ENCODE data around the gene TBRG4. TPM values are rescaled to one million over a fixed set of nuclear protein-coding genes. Genes with fewer than 3 reads are reported as not detected.

Gene TBRG4
- polyA plus RNA-seq, 4 donors: 31.7 to 63.4 (median 49.3) TPM

DNA sequence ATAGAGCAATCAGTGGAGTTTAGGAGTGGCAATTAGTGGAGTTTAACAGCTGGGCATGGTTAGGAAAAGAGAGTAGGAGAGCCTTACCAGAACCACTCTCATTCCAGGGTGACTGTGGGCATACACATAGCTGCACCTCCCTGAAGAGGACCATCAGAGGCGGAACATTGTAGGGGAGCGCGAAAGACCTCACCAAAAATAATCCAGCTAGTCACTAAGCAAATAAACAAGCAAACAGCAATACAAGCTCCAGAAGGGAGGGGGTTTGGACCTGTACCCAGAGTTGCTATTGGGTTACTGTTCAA, 18.6 kb downstream of the TBRG4 start:
- no peak for DNase-seq (ENCODE audit: low read depth in 4 of 4, low spot score in 3 of 4)

DNA sequence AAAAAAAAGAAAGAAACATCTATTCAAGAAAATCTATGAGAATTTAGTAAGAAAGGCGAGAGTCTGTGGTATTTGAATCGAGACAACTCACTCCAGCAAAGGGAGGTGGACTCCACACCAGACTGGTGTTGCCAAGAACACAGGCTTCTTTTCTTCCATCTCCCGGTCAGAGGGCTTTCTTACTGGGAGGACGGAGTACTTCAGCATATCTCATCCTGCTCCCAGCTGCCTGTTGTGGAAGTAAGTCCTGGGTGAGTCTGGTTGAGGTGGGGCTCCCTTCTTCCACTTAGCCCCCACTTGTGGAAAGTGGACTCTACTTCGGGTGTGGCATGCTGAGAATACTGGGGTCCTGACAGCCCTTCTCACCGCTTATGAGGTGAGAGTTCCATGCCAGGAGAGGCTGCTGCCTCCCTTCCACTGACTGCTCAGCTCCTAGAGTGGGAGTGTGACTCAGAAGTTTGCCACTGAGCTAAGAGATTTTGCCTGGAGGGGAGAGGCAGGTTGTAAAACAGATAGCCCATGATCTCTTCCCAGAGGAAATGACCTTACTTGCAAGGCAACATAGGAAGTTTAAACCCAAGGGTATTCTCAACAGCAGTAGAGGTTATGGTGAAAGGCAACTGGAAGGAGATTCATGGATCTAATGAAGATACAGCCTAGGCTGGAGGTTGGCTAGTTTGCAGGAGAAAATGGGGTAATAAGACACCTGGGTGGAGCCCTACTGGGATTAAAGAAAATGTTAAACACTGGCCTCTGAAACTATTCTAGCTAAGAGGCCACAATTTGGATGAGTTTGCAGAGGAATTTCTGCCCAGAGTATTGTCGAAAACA, 19.2 kb downstream of the TBRG4 start:
- no peak for DNase-seq (ENCODE audit: low read depth in 4 of 4, low spot score in 3 of 4)

DNA sequence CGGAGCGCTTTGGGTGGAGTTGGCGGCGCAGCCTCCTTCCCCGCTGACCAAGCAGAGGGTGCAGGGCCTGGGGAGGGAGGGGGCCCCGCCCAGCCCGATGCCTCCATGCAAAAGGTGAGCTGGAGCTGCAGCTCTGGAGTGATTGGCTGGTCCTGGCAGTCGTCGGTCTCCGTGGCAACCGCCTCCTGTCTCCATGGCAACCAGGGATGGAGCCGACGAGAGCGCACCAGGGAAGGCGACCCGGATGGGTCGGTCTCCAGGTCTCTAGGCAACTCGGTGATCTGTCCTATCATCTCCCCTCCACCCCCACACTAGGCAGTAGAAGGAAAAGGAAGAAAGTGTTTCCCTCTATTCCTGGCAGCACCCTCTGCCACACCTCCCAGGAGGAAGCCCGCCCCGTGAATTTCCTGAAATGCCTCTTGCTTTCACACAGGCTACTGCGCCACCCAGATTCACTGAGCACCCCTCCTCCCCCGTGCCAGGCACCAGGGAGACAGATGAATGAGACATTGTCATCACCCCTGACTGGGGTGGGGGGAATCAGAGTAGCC, 22.1 kb downstream of the TBRG4 start:
- peak in 2 of 4 donors; percentile 33 to 45 for DNase-seq (ENCODE audit: low read depth in 4 of 4, low spot score in 3 of 4)

DNA sequence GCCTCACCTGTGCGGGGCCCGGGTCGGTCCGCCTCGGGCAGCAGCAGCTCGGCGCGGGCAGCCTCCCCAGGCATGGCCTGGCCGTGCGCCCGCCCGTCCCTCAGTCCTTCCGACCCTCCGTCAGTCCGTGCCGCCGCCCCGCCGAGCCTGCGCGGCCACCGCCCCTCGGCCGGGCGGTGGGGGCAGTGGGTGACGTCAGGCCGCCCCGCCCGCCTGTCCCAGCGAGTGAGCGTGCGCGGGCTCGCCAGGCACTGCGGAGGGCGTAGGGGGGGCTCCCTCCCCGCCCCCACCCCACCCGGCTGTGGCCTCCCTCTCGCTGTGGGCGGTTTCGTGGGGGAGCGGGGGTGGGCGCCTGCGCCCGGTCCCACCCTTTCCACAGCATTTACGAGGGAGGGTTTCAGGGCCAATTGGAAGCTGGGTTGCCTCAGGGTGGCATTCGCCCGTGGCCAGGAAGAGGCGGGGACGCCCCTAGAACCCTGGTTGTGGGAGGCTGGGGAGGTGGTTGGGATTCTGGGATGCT, 22.6 kb downstream of the TBRG4 start, which contains the start of gene NACAD:
Gene NACAD, minus strand, starts transcription at position 149 of the 520 bp plus-strand sequence. Its CDS starts 75 bp downstream, at position 74.
- peak in 3 of 4 donors; percentile 14 to 21 (median 18) for DNase-seq (ENCODE audit: low read depth in 4 of 4, low spot score in 3 of 4)

DNA sequence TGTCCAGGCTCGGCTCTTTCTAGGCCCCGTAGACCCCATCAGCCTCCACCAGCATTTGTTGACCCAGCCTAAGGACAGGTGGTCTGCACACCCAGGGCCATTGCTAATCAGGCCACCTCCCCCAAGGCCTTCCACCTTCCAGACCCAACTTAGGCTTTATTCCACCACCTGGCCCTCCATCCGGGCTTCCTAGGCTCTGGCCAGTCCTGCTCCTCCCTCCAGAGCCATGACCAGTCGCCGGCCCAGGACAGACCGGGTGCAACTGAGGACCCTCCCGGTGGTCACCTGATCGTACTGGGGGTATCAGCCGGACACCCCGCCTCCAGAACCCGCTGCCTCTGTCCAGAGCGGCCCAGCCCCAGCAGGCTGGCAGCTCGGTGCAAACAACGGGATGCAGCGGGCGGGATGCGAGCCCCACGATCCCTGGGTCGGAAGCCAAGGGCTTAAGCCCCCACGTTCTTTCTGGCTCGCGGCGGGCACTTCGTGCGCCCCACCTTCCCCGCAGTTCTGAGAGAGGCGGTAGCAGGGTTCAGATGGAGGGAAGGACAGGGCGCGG, 23.3 kb downstream of the TBRG4 start:
- no peak for DNase-seq (ENCODE audit: low read depth in 4 of 4, low spot score in 3 of 4)

DNA sequence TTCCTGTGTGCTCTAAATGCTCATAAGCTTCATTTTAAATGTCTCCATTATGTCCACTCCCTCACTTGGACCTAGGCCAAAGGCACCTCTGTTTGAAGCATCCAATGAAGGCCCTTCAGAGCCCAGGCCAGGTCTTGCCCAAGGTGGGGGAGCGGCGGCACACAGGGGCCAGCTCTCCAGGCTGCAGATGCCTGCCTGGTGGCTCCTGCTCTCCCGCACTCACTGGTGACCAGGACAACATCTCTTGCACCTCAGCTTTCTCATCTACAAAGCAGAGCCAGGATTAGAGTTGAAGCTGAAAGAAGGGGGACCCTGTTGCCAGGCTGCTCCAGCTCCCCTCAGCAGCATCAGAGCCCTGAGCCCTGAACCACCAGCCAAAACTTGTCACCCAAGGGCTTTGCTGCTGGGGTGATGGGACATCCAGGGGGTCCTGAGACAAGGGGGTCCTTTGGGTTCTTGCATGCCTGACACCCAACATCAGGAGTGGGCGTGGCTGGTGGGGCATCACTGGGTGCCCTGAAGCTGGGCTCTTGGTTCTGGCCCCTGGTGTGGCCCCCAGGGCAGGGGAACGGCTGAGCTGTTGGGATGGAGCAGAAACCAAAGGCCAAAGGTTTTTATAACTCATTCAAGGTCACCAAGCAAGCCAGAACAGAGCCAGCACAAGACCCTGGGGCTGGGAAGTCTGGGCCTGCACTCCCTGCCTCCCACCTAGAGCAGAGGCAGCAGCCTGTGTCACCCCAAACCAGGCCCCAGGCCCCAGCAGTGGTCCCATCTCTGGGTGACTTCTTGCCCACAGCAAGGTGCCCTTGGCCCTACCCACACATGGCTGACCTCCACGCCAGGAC, 24.0 kb downstream of the TBRG4 start:
- no peak for DNase-seq (ENCODE audit: low read depth in 4 of 4, low spot score in 3 of 4)

DNA sequence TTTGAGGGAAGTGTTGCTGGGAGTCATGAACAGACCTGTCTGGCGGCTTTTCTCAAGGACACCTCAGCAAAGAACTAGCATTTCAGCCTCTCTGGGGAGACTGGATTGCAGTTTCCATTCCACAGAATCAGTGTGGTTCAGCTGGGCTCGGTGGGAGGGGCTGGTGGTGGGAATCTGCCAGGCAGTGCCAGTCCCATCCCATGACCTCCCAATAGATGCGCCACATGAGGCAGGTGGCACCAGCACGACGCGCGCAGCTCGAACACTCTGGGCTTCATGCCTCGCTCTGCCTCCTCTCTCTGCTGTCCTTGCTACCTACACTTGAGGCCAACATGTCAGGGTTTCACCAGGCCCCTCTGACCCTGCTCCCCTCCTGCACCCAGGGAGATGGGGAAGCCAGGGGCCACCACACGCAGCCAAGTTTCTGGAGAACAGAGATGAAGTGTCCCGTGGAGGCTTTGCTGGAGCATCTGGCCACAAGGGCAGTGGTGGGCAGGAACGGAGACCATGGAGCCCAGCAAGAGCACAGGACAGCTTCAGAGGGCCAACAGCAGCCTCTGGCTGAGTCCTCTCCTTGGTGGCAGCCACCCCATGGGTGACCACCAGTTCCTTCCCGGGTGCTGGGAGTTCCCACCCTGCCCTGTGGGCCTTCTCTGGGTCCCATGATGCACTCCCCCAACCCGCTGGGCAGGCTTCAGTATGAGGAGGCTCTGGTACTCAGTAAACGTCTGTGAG, 25.0 kb downstream of the TBRG4 start:
- no peak for DNase-seq (ENCODE audit: low read depth in 4 of 4, low spot score in 3 of 4)

DNA sequence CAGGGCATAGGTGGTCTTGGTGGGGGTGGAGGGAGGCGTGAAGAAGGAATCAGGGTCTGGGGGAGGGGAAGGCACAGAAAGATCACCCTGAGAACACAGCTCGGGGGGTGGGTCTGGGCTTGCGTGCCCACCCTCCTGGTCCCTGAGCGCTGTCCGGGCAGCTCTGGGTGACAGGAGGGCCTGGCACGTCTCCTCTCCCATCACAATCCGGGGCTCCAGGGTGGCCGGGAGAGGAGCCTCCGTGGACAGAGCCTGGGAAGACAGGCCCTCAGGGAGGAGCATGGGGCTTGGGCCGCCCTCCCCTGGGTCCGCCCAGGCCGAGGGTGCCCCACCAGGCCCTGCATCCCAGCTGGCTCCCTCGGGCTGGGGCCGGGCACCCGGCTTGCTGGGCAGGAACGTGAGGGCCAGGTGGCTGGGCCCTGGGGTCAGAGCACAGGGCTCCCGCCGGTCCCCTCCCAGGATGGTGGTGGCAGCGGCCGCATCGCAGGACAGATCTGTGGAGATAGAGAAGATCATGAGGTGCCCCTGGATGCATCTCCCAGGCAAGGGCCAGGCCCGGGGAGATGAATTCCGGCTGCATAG, 25.8 kb downstream of the TBRG4 start:
- no peak for DNase-seq (ENCODE audit: low read depth in 4 of 4, low spot score in 3 of 4)

DNA sequence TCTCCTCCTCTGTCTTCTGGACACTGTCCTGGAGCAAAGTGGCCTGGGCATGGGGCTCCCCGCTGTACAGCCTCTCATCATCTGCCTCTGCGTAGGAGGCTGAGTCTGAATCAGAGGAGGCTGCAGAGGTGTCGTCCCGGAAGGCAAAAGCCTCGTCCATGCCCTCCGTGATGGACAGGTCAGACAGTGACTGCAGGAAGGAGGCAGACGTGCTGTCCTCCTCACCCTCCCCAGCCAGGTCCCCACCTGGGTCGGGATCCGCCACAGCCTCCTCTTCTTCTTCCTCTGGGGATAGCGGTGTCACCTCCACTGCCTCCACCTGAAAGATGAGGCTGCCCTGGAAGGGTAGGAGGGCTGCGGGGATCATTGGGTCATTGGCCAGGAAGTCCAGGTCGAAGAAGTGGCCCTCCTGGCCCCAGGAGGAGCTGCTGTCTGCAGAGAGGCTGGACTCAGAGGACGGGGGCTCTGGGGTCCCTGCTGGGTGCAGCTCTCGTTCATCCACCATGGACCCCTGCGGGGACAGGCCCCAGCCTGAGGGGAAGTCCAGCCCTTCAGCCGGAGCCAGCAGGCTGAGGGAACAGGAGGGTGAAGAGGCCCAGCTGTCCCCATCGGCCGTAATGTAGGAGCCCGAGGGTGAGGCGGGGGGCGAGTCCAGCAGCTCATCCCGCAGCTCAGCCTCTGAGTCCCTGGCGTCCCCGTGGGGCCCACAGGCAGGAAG, 26.4 kb downstream of the TBRG4 start:
- peak in 1 of 4 donors; percentile 11 for DNase-seq (ENCODE audit: low read depth in 4 of 4, low spot score in 3 of 4)

DNA sequence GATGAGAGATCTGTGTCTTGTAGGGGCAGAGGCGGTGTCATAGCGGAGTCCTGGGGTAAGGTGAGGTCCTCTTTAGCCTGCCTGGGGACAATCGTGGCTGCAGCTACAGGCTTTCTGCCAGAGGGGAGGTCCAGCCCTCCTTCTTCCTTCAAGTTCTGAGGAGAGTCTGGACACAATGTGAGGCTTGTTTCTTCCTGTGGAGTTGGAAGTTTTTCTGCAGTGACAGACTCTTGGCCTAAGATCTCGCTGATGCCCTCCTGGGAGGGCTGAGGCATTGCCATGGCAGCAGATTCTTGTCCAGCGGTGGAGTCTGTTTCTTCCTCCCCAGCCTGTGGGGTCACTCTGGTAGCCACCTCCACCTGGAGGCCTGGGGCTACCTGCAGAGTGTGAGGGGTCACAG, 27.2 kb downstream of the TBRG4 start:
- DNase-seq (ENCODE audit: low read depth in 4 of 4, low spot score in 3 of 4): no peak

DNA sequence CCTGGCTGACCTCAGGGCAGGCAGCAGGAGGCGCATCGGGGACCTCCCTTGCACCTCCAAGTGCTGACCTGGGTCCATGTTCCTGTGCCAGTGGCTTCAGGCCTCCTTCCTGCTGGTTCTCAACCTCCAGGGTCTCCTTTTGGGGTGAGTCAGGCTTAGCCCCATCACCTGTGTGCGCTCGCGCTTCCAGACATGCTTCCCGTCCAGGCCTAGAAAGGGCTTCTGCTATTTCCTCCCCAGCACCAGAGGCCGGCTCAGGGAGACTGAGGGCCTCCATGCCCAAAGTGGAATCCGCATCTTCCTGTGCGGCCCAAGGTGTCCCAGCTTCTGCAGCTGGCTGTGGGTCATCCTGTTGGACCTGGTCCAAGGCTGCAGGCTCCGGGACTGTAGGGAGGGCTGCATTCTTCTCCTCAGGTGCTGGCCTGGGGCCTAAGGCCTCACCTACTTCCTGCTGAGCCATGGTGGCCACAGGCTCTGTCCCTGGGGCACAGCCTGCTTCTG, 28.6 kb downstream of the TBRG4 start:
- DNase-seq (ENCODE audit: low read depth in 4 of 4, low spot score in 3 of 4): no peak

DNA sequence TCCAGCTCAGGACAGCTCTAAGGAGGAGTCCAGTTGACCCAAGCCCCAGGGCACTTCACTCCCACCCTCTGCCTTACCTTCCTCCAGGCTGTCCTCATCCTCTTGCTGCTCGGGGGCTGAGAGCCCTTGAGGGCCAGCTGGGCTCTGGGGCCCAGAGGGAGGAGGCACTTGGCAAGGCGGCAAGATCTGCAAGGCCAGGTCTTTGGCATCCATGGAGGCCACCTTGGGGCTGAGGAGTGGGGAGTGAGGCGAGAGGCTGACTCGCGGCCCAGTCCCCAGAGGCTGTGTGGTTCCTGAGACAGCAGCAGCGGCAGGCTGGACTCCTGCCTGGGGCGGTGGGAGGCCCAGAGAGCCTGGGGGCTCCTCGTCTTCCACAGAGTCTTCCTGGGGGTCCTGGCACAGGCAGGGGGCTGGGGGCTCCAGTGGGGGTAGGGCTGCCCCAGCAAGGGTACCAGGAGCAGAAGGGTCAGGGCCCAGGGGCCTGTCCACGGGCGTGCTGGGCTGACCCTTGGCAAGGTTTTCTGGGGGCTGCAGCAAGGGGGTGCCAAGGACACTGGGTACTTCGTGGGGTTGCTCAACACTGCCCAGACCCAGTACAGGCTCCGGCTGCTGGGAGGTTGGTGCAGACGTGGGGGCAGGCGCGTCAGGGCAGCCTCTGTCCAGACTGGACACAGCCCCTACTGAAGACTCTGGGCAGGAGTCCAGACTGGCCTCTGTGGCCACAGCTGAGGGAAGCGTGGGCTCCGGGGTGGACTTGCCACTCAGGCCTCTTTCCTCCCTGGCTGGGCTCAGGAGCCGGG, 29.3 kb downstream of the TBRG4 start:
- DNase-seq (ENCODE audit: low read depth in 4 of 4, low spot score in 3 of 4): no peak

DNA sequence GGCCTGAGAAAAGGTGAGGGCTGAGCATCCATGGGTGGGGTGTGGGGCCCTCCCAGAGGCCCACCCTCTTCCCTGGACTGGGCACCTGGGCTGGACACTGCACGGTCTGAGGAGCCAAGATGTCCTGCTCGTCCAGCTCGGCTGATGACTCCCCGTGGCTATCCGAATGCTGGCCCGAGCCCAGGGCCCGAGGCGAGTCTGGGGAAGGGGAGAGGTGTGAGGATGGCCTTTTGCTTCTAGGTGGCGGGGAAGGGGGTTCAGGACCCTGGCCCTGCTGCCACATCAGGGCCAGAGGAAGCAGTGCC, 29.9 kb downstream of the TBRG4 start:
- DNase-seq (ENCODE audit: low read depth in 4 of 4, low spot score in 3 of 4): no peak

DNA sequence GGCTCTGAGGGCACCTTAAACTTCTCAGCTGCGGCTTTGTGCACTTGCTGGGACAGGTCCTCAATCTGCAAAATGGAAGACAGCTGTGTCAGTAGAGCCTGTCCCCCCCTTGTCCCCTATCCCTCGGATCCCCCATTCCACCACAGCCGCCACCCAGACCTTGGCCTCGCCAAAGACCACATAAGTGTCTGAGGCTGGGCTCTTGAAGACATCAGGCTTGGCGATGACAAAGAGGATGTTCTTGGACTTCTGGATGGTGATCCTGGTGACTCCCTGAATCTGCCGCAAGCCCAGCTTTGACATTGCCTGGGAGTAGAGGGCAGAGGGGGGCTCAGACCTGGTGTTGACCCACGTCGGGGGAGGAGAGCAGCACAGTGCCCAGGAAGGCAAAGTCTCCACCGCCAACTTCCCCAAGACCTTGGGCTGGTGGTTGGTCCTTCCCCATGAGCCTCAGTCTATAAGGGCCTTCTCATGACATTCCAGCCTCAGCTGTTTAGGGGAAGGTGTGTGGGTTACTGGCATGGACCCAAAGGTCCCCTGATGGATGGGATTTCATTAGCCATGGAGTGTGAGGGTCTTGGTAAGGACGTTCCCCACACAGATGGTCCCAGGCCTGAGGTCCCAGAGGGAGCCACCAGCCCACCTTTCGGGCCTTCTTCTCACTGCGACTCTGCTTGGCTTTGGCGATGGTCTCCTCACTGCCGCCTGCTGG, 30.4 kb downstream of the TBRG4 start:
- no peak for DNase-seq (ENCODE audit: low read depth in 4 of 4, low spot score in 3 of 4)

DNA sequence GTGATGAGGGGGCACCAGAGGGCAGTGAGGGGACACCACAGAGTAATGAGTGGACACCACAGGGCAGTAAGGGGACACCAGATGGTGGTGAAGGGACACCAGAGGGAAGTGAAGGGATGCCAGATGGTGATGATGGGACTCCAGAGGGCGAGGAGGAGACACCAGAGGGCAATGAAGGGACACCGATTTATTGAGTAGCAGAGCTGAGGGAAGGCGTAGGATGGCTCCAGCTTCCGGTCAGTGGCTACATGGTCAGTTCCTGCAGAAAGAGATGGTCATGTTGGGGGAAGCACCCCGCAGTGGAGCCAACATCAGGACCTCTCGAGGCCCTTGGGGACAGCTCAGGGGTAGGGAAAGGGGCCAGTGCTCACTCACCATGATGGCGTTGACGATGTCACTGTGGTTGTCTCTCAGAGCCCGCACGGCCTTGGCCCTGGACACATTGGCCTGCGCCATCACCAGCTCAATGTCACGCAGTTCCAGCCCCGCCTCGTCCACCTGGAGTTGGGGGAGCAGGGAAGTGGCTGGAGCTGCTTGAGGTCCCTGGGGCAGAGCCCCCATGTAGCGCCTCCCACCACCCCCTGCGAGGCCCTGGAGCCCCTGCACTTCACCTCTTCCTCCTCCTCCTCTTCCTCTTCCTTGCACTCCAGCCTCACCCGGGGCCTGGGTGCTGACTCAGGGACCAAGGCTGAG, 31.1 kb downstream of the TBRG4 start:
- no peak for DNase-seq (ENCODE audit: low read depth in 4 of 4, low spot score in 3 of 4)

DNA sequence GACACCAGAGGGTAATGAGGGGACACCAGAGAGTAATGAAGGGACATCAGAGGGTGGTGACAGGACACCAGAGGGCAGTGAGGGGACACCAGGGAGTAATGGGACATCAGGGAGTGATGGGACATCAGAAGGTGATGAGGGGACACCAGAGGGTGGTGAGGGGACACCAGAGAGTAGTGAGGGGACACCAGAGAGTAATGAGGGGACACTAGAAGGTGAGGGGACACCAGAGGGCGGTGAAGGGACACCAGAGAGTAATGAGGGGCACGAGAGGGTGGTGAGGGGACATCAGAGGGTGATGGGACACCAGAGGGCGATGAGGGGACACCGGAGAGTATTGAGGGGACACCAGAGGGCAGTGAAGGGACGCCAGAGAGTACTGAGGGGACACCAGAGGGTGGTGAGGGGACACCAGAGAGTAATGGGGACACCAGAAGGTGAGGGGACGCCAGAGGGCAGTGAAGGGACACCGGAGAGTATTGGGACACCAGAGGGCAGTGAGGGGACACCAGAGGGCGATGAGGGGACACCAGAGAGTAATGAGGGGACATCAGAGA, 33.3 kb downstream of the TBRG4 start:
- DNase-seq (ENCODE audit: low read depth in 4 of 4, low spot score in 3 of 4): no peak

DNA sequence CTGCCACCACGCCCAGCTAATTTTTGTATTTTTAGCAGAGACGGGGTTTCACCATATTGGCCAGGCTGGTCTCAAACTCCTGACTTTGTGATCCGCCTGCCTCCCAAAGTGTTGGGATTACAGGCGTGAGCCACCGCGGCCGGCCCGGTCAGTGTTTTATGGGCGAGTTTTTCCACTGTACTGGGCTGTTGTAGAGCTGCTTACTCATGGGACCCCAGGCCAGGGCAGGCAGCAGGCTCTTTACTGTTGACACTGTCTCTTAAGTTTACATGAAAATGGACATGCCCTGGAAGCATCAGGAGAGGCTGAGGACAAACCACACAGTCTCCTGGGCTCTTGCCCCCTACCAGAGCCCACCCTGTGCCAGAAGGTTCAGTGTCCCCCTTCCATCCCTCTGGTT, 33.9 kb downstream of the TBRG4 start:
- no peak for DNase-seq (ENCODE audit: low read depth in 4 of 4, low spot score in 3 of 4)
